ENCODE results near the gene NCOR1. TPM values are rescaled to one million over a fixed set of nuclear protein-coding genes. Genes with fewer than 3 reads are reported as not detected.

NCOR1 gene
- total RNA-seq, 1 donor from 2014 or later = 108 TPM

DNA sequence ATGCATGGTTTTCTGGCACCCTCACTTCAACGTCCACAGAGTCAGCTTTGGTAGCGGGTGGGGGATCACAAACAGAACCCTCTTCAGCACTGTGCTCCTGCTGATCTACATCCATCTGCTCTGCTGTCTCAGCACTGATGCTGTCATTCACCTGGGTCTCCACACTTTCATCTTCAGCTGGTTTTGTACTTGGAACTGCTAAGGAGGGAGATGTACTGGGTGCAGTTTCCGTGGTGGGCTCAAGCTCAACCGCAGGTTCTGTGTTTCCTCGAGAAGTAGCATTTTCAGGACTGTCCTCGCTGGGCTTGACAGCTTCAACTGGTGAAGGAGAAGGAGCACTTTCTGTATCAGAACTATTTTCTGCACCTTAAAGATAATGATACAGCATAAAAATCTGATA, 113.9 kb downstream of the NCOR1 start:
- no peaks in the 10 kb centered on the region for H3K27me3 Mint-ChIP-seq (ENCODE audit: low read depth)
- no peaks in the 10 kb centered on the region for H3K9me3 Mint-ChIP-seq (ENCODE audit: low read depth)
- DNase-seq (ENCODE audit: low spot score) = no peak
- TF ChIP-seq, protein P1, sequence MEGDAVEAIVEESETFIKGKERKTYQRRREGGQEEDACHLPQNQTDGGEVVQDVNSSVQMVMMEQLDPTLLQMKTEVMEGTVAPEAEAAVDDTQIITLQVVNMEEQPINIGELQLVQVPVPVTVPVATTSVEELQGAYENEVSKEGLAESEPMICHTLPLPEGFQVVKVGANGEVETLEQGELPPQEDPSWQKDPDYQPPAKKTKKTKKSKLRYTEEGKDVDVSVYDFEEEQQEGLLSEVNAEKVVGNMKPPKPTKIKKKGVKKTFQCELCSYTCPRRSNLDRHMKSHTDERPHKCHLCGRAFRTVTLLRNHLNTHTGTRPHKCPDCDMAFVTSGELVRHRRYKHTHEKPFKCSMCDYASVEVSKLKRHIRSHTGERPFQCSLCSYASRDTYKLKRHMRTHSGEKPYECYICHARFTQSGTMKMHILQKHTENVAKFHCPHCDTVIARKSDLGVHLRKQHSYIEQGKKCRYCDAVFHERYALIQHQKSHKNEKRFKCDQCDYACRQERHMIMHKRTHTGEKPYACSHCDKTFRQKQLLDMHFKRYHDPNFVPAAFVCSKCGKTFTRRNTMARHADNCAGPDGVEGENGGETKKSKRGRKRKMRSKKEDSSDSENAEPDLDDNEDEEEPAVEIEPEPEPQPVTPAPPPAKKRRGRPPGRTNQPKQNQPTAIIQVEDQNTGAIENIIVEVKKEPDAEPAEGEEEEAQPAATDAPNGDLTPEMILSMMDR (IDR thresholded peaks at IDR 0.05) = no peak
- no peaks in the 10 kb centered on the region for H3K4me1 Mint-ChIP-seq (ENCODE audit: low read depth)
- H3K4me3 Mint-ChIP-seq (ENCODE audit: unreplicated experiment) = no peak overlapping the region
- no peak overlapping the region for H3K27ac Mint-ChIP-seq (ENCODE audit: unreplicated experiment)
- H3K36me3 Mint-ChIP-seq (ENCODE audit: low read depth) = peaks cover 35% of the 10 kb centered on the region

DNA sequence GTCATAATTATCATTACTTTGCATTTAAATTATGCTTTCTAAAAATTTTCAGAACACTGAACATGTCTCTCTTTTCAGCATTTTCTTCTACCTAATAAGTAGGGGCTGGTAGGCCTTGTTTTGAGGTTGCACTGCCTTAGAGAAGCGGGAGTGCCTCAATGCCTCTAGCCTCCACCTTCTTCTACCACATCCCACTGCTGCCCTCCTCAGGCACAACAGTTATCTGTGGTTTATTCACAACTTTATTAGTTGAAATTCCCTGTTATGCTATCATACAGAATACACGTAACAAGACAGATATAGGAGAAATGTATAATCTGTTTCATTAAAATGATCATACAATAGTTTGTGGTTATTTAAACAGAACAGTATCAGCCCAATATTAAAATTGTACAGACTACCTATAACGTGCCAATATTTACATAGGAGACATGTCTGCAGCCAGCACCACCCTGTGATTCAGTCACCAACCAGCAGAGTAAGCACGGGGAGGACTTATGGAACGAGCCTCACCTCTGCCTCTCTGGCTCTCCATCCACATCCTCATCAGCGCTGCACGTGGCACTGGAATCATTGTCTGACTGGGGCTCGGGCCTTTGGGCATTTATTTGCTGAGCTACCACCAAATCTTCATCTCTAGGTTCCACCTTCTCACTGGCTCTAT, 114.5 kb downstream of the NCOR1 start:
- Mint-ChIP-seq H3K4me1 (ENCODE audit: low read depth) (no peaks in the 10 kb centered on the region), H3K9me3 (ENCODE audit: low read depth) (no peaks in the 10 kb centered on the region), H3K27ac (ENCODE audit: unreplicated experiment) (no peak overlapping the region), H3K36me3 (ENCODE audit: low read depth) (peaks cover 36% of the 10 kb centered on the region), H3K4me3 (ENCODE audit: unreplicated experiment) (no peak overlapping the region), H3K27me3 (ENCODE audit: low read depth) (no peaks in the 10 kb centered on the region)
- TF ChIP-seq, protein P1 (IDR thresholded peaks at IDR 0.05) = no peak
- DNase-seq (ENCODE audit: low spot score) = no peak

DNA sequence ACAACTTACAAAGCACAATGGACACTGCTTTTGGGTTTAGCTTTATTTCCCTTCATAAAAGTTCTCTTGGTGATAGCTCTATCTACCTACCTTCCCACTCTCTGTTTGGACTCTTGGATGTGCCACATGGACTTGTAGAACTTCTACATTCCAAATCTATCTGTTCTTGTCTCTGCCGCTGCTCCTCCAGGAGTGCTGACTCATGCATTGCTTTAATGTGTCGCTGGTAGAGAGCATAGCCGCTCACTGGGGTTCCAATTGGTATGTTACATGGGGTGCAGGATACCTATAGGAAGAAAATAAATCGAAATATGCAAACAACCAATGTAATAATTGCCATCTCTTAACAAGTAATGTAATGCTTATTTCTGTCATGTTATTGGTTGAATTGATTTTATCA, 123.6 kb downstream of the NCOR1 start:
- no peaks in the 10 kb centered on the region for H3K4me1 Mint-ChIP-seq (ENCODE audit: low read depth)
- H3K9me3 Mint-ChIP-seq (ENCODE audit: low read depth) = no peaks in the 10 kb centered on the region
- H3K27me3 Mint-ChIP-seq (ENCODE audit: low read depth) = no peaks in the 10 kb centered on the region
- DNase-seq (ENCODE audit: low spot score) = no peak
- H3K36me3 Mint-ChIP-seq (ENCODE audit: low read depth) = peaks cover 19% of the 10 kb centered on the region
- no peak overlapping the region for H3K4me3 Mint-ChIP-seq (ENCODE audit: unreplicated experiment)
- no peak overlapping the region for H3K27ac Mint-ChIP-seq (ENCODE audit: unreplicated experiment)
- TF ChIP-seq, protein P1 (IDR thresholded peaks at IDR 0.05) = no peak

DNA sequence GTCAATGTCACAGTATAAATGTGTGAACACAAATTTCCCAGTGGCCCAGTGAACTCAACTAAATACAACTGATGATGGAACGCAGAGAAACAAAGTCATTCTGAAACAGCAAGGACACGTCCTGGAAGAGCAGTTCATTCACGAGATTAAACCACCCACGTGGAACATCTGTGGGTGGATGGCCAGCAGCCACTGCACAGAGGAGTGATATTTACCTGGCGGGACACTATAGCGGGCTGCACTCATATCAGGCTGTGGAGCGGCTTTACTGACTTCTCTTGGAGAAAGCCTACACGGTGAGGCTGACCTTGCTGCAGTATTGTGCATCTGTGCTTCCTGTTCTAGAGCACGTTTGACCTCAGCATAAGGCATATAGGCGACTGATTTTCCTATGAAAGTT, 128.4 kb downstream of the NCOR1 start:
- H3K36me3 Mint-ChIP-seq (ENCODE audit: low read depth) = peaks cover 19% of the 10 kb centered on the region
- peaks cover 8% of the 10 kb centered on the region for H3K4me1 Mint-ChIP-seq (ENCODE audit: low read depth)
- no peak overlapping the region for H3K4me3 Mint-ChIP-seq (ENCODE audit: unreplicated experiment)
- H3K9me3 Mint-ChIP-seq (ENCODE audit: low read depth) = no peaks in the 10 kb centered on the region
- no peaks in the 10 kb centered on the region for H3K27me3 Mint-ChIP-seq (ENCODE audit: low read depth)
- DNase-seq (ENCODE audit: low spot score) = no peak
- TF ChIP-seq, protein P1 (IDR thresholded peaks at IDR 0.05) = no peak
- H3K27ac Mint-ChIP-seq (ENCODE audit: unreplicated experiment) = no peak overlapping the region

DNA sequence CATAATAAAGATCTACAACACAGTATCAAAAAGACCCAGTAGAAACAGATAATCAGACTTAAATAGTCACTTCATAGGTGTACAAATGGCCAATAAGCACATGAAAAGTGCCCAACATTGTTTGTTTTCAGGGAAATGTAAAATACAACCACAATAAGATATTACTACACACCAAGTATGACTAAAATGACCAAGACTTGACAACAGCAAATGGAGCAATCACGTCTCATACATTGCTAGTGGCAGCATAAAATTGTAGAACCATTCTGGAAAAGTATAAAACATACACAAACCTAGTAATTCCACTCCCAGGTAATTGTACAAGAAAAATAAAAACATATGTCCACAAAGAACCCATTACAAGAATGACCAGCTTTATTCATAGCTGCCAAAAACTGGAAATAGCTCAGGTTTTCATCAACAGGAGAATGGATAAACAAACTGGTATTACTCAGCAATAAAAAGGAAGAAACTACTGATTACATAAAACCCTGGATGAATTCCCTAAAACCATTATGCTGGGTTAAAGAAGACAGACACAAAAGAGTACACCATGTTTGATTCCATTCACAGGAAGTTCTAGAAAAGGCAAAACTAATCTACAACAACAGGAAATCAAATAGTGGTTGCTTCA, 130.2 kb downstream of the NCOR1 start:
- H3K4me1 Mint-ChIP-seq (ENCODE audit: low read depth) = peaks cover 12% of the 10 kb centered on the region
- H3K27me3 Mint-ChIP-seq (ENCODE audit: low read depth) = no peaks in the 10 kb centered on the region
- no peak for DNase-seq (ENCODE audit: low spot score)
- H3K36me3 Mint-ChIP-seq (ENCODE audit: low read depth) = peaks cover 15% of the 10 kb centered on the region
- TF ChIP-seq, protein P1 (IDR thresholded peaks at IDR 0.05) = no peak
- H3K4me3 Mint-ChIP-seq (ENCODE audit: unreplicated experiment) = no peak overlapping the region
- H3K9me3 Mint-ChIP-seq (ENCODE audit: low read depth) = no peaks in the 10 kb centered on the region
- peak overlapping the region; percentile 35 for H3K27ac Mint-ChIP-seq (ENCODE audit: unreplicated experiment)

Measured in chondrocyte (in vitro differentiated cells).